HG02884 (cell line): ENCODE data around the gene IL34.
"Not testable (repeated sequence)": the region's sequence is repeated elsewhere in the genome, so short reads cannot be mapped to it uniquely, and the experiment has no call there.

Experiments used
- ATAC-seq: cut with Tn5 transposase; IDR thresholded peaks from one replicate; pipeline ENCODE4 v1.9.1; 2021; ENCODE audit warnings: mild to moderate bottlenecking, moderate library complexity; ENCODE audit not compliant: unreplicated experiment

Gene IL34

GRCh38 chr16:70656712-70657263 is 10.4 kb downstream of the IL34 start:
- ATAC-seq = no peak

- ATAC-seq = no peak
Observed at GRCh38 chr16:70657956-70658355, 11.6 kb downstream of the IL34 start.

GRCh38 chr16:70658921-70659320 is 12.6 kb downstream of the IL34 start:
- ATAC-seq = no peak

GRCh38 chr16:70659546-70659945 is 13.2 kb downstream of the IL34 start:
- no peak for ATAC-seq

GRCh38 chr16:70659953-70660671 is 13.8 kb downstream of the IL34 start:
- no peak for ATAC-seq

GRCh38 chr16:70660672-70661350 is 14.5 kb downstream of the IL34 start:
- no peak for ATAC-seq

GRCh38 chr16:70661534-70661917 is 15.2 kb downstream of the IL34 start:
- ATAC-seq = no peak

GRCh38 chr16:70661918-70662641 is 15.7 kb downstream of the IL34 start:
- no peak for ATAC-seq

GRCh38 chr16:70662991-70663523 is 16.7 kb downstream of the IL34 start:
- no peak for ATAC-seq

- ATAC-seq = no peak
Observed at GRCh38 chr16:70663524-70664324, 17.4 kb downstream of the IL34 start.

- ATAC-seq = no peak
Observed at GRCh38 chr16:70664325-70665112, 18.2 kb downstream of the IL34 start.

GRCh38 chr16:70665113-70665694 is 18.8 kb downstream of the IL34 start:
- ATAC-seq = no peak

GRCh38 chr16:70665806-70666735 is 19.7 kb downstream of the IL34 start:
- no peak for ATAC-seq

GRCh38 chr16:70670175-70670574 is 23.8 kb downstream of the IL34 start:
- no peak for ATAC-seq

- ATAC-seq = not testable (repeated sequence)
Observed at GRCh38 chr16:70670938-70671337, 24.6 kb downstream of the IL34 start.

GRCh38 chr16:70674221-70675014 is 28.1 kb downstream of the IL34 start:
- ATAC-seq = no peak

- no peak for ATAC-seq
Observed at GRCh38 chr16:70675851-70676513, 29.6 kb downstream of the IL34 start.
